GM23338 (cell line): ENCODE measurements around the gene TRIP4. TPM values are rescaled to one million over a fixed set of nuclear protein-coding genes. Genes with fewer than 3 reads are reported as not detected.

Experiments used
- ATAC-seq: fragments of 200-7000 bp; cut with Tn5 transposase; 3 replicates; pipeline ENCODE4 v1.9.1; 2020
- DNase-seq: peaks from one replicate; pipeline ENCODE4 v3.0.0-alpha.2; 2015; ENCODE audit warnings: low spot score
- H2AFZ ChIP-seq: fragments of 200-600 bp; sonication (generic); 2 replicates; pipeline ENCODE4 v1.8.0; 2016; ENCODE audit warnings: antibody characterized with exemption, mild to moderate bottlenecking, moderate library complexity
- H3F3A ChIP-seq: fragments of 200-600 bp; sonication (generic); replicated peaks from 2 replicates; pipeline ENCODE4 v1.8.0; 2017; ENCODE audit warnings: antibody characterized with exemption, mixed run types, low read depth
- H3K27ac ChIP-seq: fragments of 200-600 bp; sonication (generic); 2 replicates; pipeline ENCODE4 v1.6.1; 2016; ENCODE audit warnings: low read depth
- H3K27me3 ChIP-seq: fragments of 200-600 bp; sonication (generic); 2 replicates; pipeline ENCODE4 v1.8.0; 2016; ENCODE audit warnings: mild to moderate bottlenecking, mixed run types, moderate library complexity; ENCODE audit not compliant: insufficient read depth
- H3K36me3 ChIP-seq: fragments of 200-600 bp; sonication (generic); 2 replicates; pipeline ENCODE4 v1.8.0; 2016; ENCODE audit warnings: mild to moderate bottlenecking; ENCODE audit not compliant: insufficient read depth
- H3K4me1 ChIP-seq: fragments of 200-600 bp; sonication (generic); 2 replicates; pipeline ENCODE4 v1.8.0; 2016; ENCODE audit warnings: mild to moderate bottlenecking, moderate library complexity; ENCODE audit not compliant: insufficient read depth
- H3K4me2 ChIP-seq: fragments of 200-600 bp; sonication (generic); 2 replicates; pipeline ENCODE4 v1.7.1; 2017; ENCODE audit warnings: mixed run types
- H3K4me3 ChIP-seq: fragments of 200-600 bp; sonication (generic); 2 replicates; pipeline ENCODE4 v1.6.1; 2016; ENCODE audit warnings: mixed run types
- H3K79me2 ChIP-seq: fragments of 200-600 bp; sonication (generic); replicated peaks from 2 replicates; pipeline ENCODE4 v1.8.0; 2017; ENCODE audit warnings: mild to moderate bottlenecking; ENCODE audit not compliant: insufficient read depth
- H3K9me2 ChIP-seq: fragments of 200-600 bp; sonication (generic); 2 replicates; pipeline ENCODE4 v1.8.0; 2017; ENCODE audit not compliant: insufficient read depth
- H4K20me1 ChIP-seq: fragments of 200-600 bp; sonication (generic); replicated peaks from 2 replicates; pipeline ENCODE4 v1.8.0; 2017; ENCODE audit warnings: mild to moderate bottlenecking; ENCODE audit not compliant: insufficient read depth
- H3K27ac Mint-ChIP-seq: 2 replicates; pipeline ENCODE4 v1.8.0; 2020; ENCODE audit warnings: inconsistent platforms, mild to moderate bottlenecking, moderate library complexity, mixed read lengths
- H3K27me3 Mint-ChIP-seq: 3 replicates; pipeline ENCODE4 v1.8.0; 2022; ENCODE audit warnings: low read depth, mild to moderate bottlenecking, moderate library complexity, mixed read lengths, inconsistent platforms; ENCODE audit not compliant: insufficient read depth, poor library complexity
- H3K36me3 Mint-ChIP-seq: 3 replicates; pipeline ENCODE4 v1.8.0; 2021; ENCODE audit warnings: low read depth, mild to moderate bottlenecking, inconsistent platforms, moderate library complexity, mixed read lengths
- H3K4me1 Mint-ChIP-seq: 3 replicates; pipeline ENCODE4 v1.8.0; 2020; ENCODE audit warnings: mild to moderate bottlenecking, inconsistent platforms, mixed read lengths
- H3K4me3 Mint-ChIP-seq: 3 replicates; pipeline ENCODE4 v1.8.0; 2021; ENCODE audit warnings: moderate library complexity, mild to moderate bottlenecking, inconsistent platforms, mixed read lengths
- H3K9me3 Mint-ChIP-seq: 3 replicates; pipeline ENCODE4 v1.8.0; 2020; ENCODE audit warnings: moderate library complexity, mild to moderate bottlenecking, inconsistent platforms, mixed read lengths
- CREB1 ChIP-seq: fragments of 250-450 bp; sonication (Bioruptor Pico); IDR thresholded peaks from 2 replicates; pipeline ENCODE4 v1.5.0; 2020; ENCODE audit warnings: low read depth, mild to moderate bottlenecking, moderate library complexity
- ETS1 ChIP-seq: IDR thresholded peaks from 2 replicates; pipeline ENCODE4 v1.6.1; 2016; ENCODE audit warnings: antibody characterized with exemption
- EZH2 ChIP-seq: fragments of 200-600 bp; sonication (generic); IDR thresholded peaks from one replicate; pipeline ENCODE4 v1.8.0; 2017; ENCODE audit warnings: antibody characterized with exemption, mild to moderate bottlenecking, low read depth; ENCODE audit not compliant: unreplicated experiment
- EZH2phosphoT487 ChIP-seq: fragments of 200-600 bp; sonication (generic); IDR thresholded peaks from one replicate; pipeline ENCODE4 v1.8.1; 2018; ENCODE audit warnings: antibody characterized with exemption; ENCODE audit not compliant: unreplicated experiment
- POLR2AphosphoS5 ChIP-seq: IDR thresholded peaks from 2 replicates; pipeline ENCODE4 v1.6.1; 2016; ENCODE audit warnings: antibody characterized with exemption, low read depth
- STAT1 ChIP-seq: IDR thresholded peaks from one replicate; pipeline ENCODE4 v1.6.1; 2016; ENCODE audit warnings: antibody characterized with exemption; ENCODE audit not compliant: unreplicated experiment
- ZNF114 ChIP-seq: fragments of 250-450 bp; sonication (Bioruptor Pico); IDR thresholded peaks from 2 replicates; pipeline ENCODE4 v1.5.0; 2020; ENCODE audit warnings: mild to moderate bottlenecking, moderate library complexity
- ZNF462 ChIP-seq: fragments of 250-450 bp; sonication (Bioruptor Pico); IDR thresholded peaks from 2 replicates; pipeline ENCODE4 v1.5.0; 2020; ENCODE audit warnings: mild to moderate bottlenecking, moderate library complexity
- polyA plus RNA-seq: library from polyadenylated mRNA; unstranded; fragments of >200 nt; fragmentation: Nextera tagmentation; extraction: Ambion mirVana; gene quantifications from 2 replicates; pipeline ENCODE4 v1.2.1, GENCODE V29; 2016
- total RNA-seq: library from RNA; depleted of rRNA; stranded (reverse); fragments of >200 nt; shearing (Covaris generic); gene quantifications from 2 replicates; pipeline ENCODE4 v1.2.3, GENCODE V29; 2014

Gene TRIP4
- total and polyA plus RNA-seq, 2 experiments from 2014 or later = 10.3 to 16.0 TPM

GRCh38 chr15:64444836-64445235 is 57.2 kb downstream of the TRIP4 start (continued):
- TF ChIP-seq ZNF462 (CRISPR knock-in tag) (no peak), EZH2phosphoT487 (no peak), STAT1 (no peak)

- no peaks in the 10 kb centered on the region for H3F3A ChIP-seq
- H3K9me2 ChIP-seq = no peaks in the 10 kb centered on the region
- no peaks in the 10 kb centered on the region for H3K27me3 Mint-ChIP-seq
- DNase-seq (no peak), ATAC-seq (no peak)
- H3K4me1 ChIP-seq = no peaks in the 10 kb centered on the region
- no peaks in the 10 kb centered on the region for H3K9me3 Mint-ChIP-seq
- peaks cover 5% of the 10 kb centered on the region; the same call in 1 of the 3 replicates for H3K36me3 Mint-ChIP-seq
- no peaks in the 10 kb centered on the region for H3K36me3 ChIP-seq
- no peak overlapping the region for H3K4me3 ChIP-seq
- no peak overlapping the region for H3K4me3 Mint-ChIP-seq
- H4K20me1 ChIP-seq = no peaks in the 10 kb centered on the region; the same call in 1 of the 2 replicates
- H3K27me3 ChIP-seq = no peaks in the 10 kb centered on the region
- H3K27ac Mint-ChIP-seq = no peak overlapping the region
- no peak overlapping the region for H2AFZ ChIP-seq
- H3K27ac ChIP-seq = no peak overlapping the region
- TF ChIP-seq ZNF114 (CRISPR knock-in tag) (no peak), EZH2 (no peak), ETS1 (no peak), POLR2AphosphoS5 (no peak), CREB1 (no peak)
- no peaks in the 10 kb centered on the region for H3K79me2 ChIP-seq
- H3K4me2 ChIP-seq = no peak overlapping the region
- no peaks in the 10 kb centered on the region for H3K4me1 Mint-ChIP-seq
Observed at GRCh38 chr15:64447536-64448315, 60.1 kb downstream of the TRIP4 start.
